OCI-LY3 (cell line): ENCODE measurements around the gene SFXN5.

ENCODE experiments used
- EZH2phosphoT487 ChIP-seq: fragments of 200-600 bp; shearing (Covaris generic); IDR thresholded peaks from 2 replicates; pipeline ENCODE4 v1.6.1; 2018; ENCODE audit warnings: antibody characterized with exemption, mixed run types, low read depth
- TF ChIP-seq, protein P1 (sequence below): fragments of 200-600, 300-600 bp; sonication (generic); IDR thresholded peaks from 2 replicates; pipeline ENCODE4 v1.5.1; 2014; ENCODE audit warnings: antibody characterized with exemption, low read length, low read depth

DNA sequence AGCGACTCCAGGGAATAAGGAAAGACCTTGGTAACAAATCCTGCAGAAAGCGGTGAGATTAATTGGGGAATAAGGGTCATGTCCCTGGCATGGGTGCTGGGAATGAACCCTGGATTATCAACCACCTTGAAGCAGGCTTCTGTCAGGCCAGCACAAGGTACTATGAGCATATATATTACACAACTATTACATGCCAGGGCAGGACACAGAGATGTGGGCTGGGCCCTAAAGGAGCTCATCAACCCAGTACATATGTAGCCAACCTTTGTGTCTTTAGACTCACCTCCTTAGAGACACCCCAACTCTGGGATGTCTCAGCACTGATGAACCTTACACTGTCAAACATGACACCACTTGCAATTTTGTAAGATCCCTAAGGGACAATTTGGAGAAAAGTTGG lies 3.4 kb downstream of the SFXN5 start:
- TF ChIP-seq, protein P1, sequence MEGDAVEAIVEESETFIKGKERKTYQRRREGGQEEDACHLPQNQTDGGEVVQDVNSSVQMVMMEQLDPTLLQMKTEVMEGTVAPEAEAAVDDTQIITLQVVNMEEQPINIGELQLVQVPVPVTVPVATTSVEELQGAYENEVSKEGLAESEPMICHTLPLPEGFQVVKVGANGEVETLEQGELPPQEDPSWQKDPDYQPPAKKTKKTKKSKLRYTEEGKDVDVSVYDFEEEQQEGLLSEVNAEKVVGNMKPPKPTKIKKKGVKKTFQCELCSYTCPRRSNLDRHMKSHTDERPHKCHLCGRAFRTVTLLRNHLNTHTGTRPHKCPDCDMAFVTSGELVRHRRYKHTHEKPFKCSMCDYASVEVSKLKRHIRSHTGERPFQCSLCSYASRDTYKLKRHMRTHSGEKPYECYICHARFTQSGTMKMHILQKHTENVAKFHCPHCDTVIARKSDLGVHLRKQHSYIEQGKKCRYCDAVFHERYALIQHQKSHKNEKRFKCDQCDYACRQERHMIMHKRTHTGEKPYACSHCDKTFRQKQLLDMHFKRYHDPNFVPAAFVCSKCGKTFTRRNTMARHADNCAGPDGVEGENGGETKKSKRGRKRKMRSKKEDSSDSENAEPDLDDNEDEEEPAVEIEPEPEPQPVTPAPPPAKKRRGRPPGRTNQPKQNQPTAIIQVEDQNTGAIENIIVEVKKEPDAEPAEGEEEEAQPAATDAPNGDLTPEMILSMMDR = no peak
- no peak for TF ChIP-seq EZH2phosphoT487
